HepG2 (cell line): ENCODE data around the gene TTC39B. TPM values are rescaled to one million over a fixed set of nuclear protein-coding genes. Genes with fewer than 3 reads are reported as not detected.

Experiments used
- CHCHD3 ChIP-seq: sonication (generic); formaldehyde crosslinking; IDR thresholded peaks from 2 replicates; pipeline ENCODE4 v1.8.0; 2022; ENCODE audit warnings: mild to moderate bottlenecking, missing genetic modification reagents, moderate library complexity
- CTCF ChIP-seq: sonication (generic); formaldehyde crosslinking; IDR thresholded peaks from 2 replicates; pipeline ENCODE4 v1.5.0; 2020; ENCODE audit warnings: mild to moderate bottlenecking, missing genetic modification reagents, moderate library complexity
- EP300 ChIP-seq, 3 experiments: sonication (generic) in 1 of 3; formaldehyde crosslinking in 1 of 3; IDR thresholded peaks; 2 replicates each; pipeline versions ENCODE4 v1.5.1 to v1.6.1; 2011 to 2020; ENCODE audit warnings: low read depth in 2 of 3, low read length in 2 of 3, borderline replicate concordance in 1 of 3, improper control_type of control experiment in 1 of 3, mild to moderate bottlenecking in 1 of 3, missing genetic modification reagents in 1 of 3, moderate library complexity in 1 of 3
- GATAD2A ChIP-seq: IDR thresholded peaks from 2 replicates; pipeline ENCODE4 v1.6.1; 2016
- KAT8 ChIP-seq: IDR thresholded peaks from 2 replicates; pipeline ENCODE4 v1.6.1; 2016; ENCODE audit warnings: missing genetic modification reagents, missing compliant biosample characterization
- KDM5B ChIP-seq: sonication (generic); formaldehyde crosslinking; IDR thresholded peaks from 2 replicates; pipeline ENCODE4 v1.4.0; 2020; ENCODE audit warnings: missing genetic modification reagents, mild to moderate bottlenecking, borderline replicate concordance
- KLF13 ChIP-seq: sonication (generic); formaldehyde crosslinking; IDR thresholded peaks from 2 replicates; pipeline ENCODE4 v1.4.0; 2020; ENCODE audit warnings: mild to moderate bottlenecking, missing genetic modification reagents
- KLF9 ChIP-seq: IDR thresholded peaks from 2 replicates; pipeline ENCODE4 v1.6.1; 2016; ENCODE audit warnings: low read depth
- MLLT10 ChIP-seq: sonication (generic); formaldehyde crosslinking; IDR thresholded peaks from 2 replicates; pipeline ENCODE4 v1.4.0; 2020; ENCODE audit warnings: missing genetic modification reagents
- NAIF1 ChIP-seq: sonication (generic); formaldehyde crosslinking; IDR thresholded peaks from 2 replicates; pipeline ENCODE4 v1.5.0; 2020; ENCODE audit warnings: mild to moderate bottlenecking, missing genetic modification reagents, borderline replicate concordance
- RFX5 ChIP-seq: IDR thresholded peaks from 2 replicates; pipeline ENCODE4 v1.6.1; 2011; ENCODE audit warnings: low read depth, low read length, improper control_type of control experiment
- SAFB2 ChIP-seq: sonication (generic); formaldehyde crosslinking; IDR thresholded peaks from 2 replicates; pipeline ENCODE4 v1.5.1; 2020; ENCODE audit warnings: missing genetic modification reagents, low read depth, mild to moderate bottlenecking, borderline replicate concordance
- SAP130 ChIP-seq: IDR thresholded peaks from 2 replicates; pipeline ENCODE4 v1.6.1; 2016; ENCODE audit warnings: low read depth
- TBP ChIP-seq: sonication (generic); formaldehyde crosslinking; IDR thresholded peaks from 2 replicates; pipeline ENCODE4 v1.5.0; 2020; ENCODE audit warnings: missing genetic modification reagents
- ZNF232 ChIP-seq: sonication (generic); formaldehyde crosslinking; IDR thresholded peaks from 2 replicates; pipeline ENCODE4 v1.4.0; 2020; ENCODE audit warnings: missing genetic modification reagents, borderline replicate concordance
- ZNF263 ChIP-seq: sonication (generic); formaldehyde crosslinking; IDR thresholded peaks from 2 replicates; pipeline ENCODE4 v1.4.0; 2020; ENCODE audit warnings: missing genetic modification reagents
- ZNF264 ChIP-seq: sonication (generic); formaldehyde crosslinking; IDR thresholded peaks from 2 replicates; pipeline ENCODE4 v1.4.0; 2020; ENCODE audit warnings: missing genetic modification reagents
- ZNF331 ChIP-seq: sonication (generic); formaldehyde crosslinking; IDR thresholded peaks from 2 replicates; pipeline ENCODE4 v1.4.0; 2020; ENCODE audit warnings: missing genetic modification reagents
- ZNF556 ChIP-seq: sonication (generic); formaldehyde crosslinking; IDR thresholded peaks from 2 replicates; pipeline ENCODE4 v1.4.0; 2020; ENCODE audit warnings: mild to moderate bottlenecking, missing genetic modification reagents, borderline replicate concordance
- ZNF792 ChIP-seq: IDR thresholded peaks from 2 replicates; pipeline ENCODE4 v1.6.1; 2016
- polyA plus RNA-seq, 8 experiments: library from polyadenylated mRNA; depleted of rRNA in 3 of 8; stranded (reverse) in 7 of 8; unstranded in 1 of 8; fragments of >200 nt; fragmentation: Illumina TruSeq in 4 of 8; extraction: Trizol in 4 of 8; gene quantifications; 2 replicates each; pipeline versions ENCODE4 v1.2.1 to v1.2.3, GENCODE V29; 2011 to 2016; ENCODE audit warnings: low read depth in 4 of 8, missing spikeins in 1 of 8, mixed read lengths in 1 of 8; ENCODE audit not compliant: insufficient read depth in 1 of 8
- total RNA-seq, 5 experiments: library from RNA; depleted of rRNA; stranded (reverse); fragments of >200 nt; fragmentation: Illumina TruSeq; extraction: Trizol; gene quantifications; 2 replicates each; pipeline ENCODE4 v1.2.3, GENCODE V29; 2016; ENCODE audit warnings: low read depth in 1 of 5
- TF ChIP-seq, protein P1 (sequence below): sonication (generic); formaldehyde crosslinking; IDR thresholded peaks from 2 replicates; pipeline ENCODE4 v1.4.0; 2020; ENCODE audit warnings: missing genetic modification reagents, borderline replicate concordance
- TF ChIP-seq, protein P2 (sequence below): IDR thresholded peaks from 2 replicates; pipeline ENCODE4 v1.6.1; 2016

TTC39B gene
- total and polyA plus RNA-seq, 2 of the 13 experiments (the other 11 are each of a cell fraction or from before 2014, with no cell fraction given) = 14.3 to 19.4 TPM

DNA sequence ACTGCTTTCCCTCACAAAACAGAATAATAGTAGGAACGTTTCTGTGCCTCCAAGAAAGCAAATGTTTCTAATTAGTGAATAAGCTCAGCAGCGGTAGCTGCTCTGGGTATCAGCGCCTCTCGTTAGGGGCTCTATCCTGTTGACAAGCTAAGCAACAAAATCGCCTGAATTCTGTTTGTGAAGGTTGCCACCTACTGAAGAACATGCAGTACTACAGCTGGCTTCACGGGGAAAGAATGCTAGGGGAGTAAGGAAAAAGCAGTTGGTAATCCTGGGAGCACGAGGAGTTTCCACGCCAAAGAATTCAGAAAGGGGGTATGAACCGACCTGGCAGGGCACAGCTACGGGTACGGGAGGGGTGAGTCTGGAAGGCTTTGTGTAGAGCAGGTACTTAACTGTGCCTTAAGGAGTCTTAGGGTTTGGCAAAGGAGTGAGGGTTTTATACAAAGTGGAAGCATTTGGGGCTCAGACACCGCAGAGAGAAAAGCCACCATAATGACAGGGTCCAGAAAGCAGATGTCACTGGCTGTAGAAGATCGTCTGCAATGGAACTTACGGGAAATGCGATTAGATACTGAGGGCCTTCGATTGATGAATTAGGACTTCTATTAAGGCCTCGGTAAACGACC is 171.7 kb downstream of the TTC39B start (continued):
- TF ChIP-seq, protein P1, sequence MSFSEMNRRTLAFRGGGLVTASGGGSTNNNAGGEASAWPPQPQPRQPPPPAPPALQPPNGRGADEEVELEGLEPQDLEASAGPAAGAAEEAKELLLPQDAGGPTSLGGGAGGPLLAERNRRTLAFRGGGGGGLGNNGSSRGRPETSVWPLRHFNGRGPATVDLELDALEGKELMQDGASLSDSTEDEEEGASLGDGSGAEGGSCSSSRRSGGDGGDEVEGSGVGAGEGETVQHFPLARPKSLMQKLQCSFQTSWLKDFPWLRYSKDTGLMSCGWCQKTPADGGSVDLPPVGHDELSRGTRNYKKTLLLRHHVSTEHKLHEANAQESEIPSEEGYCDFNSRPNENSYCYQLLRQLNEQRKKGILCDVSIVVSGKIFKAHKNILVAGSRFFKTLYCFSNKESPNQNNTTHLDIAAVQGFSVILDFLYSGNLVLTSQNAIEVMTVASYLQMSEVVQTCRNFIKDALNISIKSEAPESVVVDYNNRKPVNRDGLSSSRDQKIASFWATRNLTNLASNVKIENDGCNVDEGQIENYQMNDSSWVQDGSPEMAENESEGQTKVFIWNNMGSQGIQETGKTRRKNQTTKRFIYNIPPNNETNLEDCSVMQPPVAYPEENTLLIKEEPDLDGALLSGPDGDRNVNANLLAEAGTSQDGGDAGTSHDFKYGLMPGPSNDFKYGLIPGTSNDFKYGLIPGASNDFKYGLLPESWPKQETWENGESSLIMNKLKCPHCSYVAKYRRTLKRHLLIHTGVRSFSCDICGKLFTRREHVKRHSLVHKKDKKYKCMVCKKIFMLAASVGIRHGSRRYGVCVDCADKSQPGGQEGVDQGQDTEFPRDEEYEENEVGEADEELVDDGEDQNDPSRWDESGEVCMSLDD (CRISPR knock-in tag) = no peak
- TF ChIP-seq CTCF (peak; percentile 92), KAT8 (CRISPR knock-in tag) (no peak), NAIF1 (CRISPR knock-in tag) (0 out of 2 replicates have a peak, but pooled peaks have one; percentile 36), SAFB2 (CRISPR knock-in tag) (no peak), ZNF263 (CRISPR knock-in tag) (peak; percentile 59), KLF9 (peak; percentile 49; the same call in 1 of the 2 replicates), ZNF331 (CRISPR knock-in tag) (0 out of 2 replicates have a peak, but pooled peaks have one; percentile 14), EP300 (IDR thresholded peaks at IDR 0.05; ENCODE audit: low read depth in 2 of 2, low read length in 2 of 2) (no peak), EP300 (CRISPR knock-in tag; IDR thresholded peaks at IDR 0.05; ENCODE audit: borderline replicate concordance) (0 out of 2 replicates have a peak, but pooled peaks have one; percentile 33), CHCHD3 (CRISPR knock-in tag) (no peak), KLF13 (CRISPR knock-in tag) (no peak), ZNF232 (CRISPR knock-in tag) (0 out of 2 replicates have a peak, but pooled peaks have one; percentile 35), MLLT10 (CRISPR knock-in tag) (no peak), GATAD2A (CRISPR knock-in tag) (0 out of 2 replicates have a peak, but pooled peaks have one; percentile 52), ZNF556 (CRISPR knock-in tag) (no peak), RFX5 (no peak), KDM5B (CRISPR knock-in tag) (no peak), TBP (CRISPR knock-in tag) (no peak), ZNF792 (CRISPR knock-in tag) (no peak), SAP130 (CRISPR knock-in tag) (peak; percentile 36; the same call in 1 of the 2 replicates), ZNF264 (CRISPR knock-in tag) (0 out of 2 replicates have a peak, but pooled peaks have one; percentile 44)
- TF ChIP-seq, protein P2, sequence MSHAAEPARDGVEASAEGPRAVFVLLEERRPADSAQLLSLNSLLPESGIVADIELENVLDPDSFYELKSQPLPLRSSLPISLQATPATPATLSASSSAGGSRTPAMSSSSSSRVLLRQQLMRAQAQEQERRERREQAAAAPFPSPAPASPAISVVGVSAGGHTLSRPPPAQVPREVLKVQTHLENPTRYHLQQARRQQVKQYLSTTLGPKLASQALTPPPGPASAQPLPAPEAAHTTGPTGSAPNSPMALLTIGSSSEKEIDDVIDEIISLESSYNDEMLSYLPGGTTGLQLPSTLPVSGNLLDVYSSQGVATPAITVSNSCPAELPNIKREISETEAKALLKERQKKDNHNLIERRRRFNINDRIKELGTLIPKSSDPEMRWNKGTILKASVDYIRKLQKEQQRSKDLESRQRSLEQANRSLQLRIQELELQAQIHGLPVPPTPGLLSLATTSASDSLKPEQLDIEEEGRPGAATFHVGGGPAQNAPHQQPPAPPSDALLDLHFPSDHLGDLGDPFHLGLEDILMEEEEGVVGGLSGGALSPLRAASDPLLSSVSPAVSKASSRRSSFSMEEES (CRISPR knock-in tag) = 0 out of 2 replicates have a peak, but pooled peaks have one; percentile 14
